GM19193 (cell line): Measurements from ENCODE around the gene AKAP6.

Source experiments
- POLR2A ChIP-seq: IDR thresholded peaks from 4 replicates; pipeline ENCODE4 v1.6.1; 2011; ENCODE audit not compliant: insufficient read depth, insufficient read length; ENCODE audit errors: extremely low read depth

Gene AKAP6

GRCh38 chr14:32537166-32537565 lies 208.1 kb downstream of the AKAP6 start:
- TF ChIP-seq POLR2A: no peak

DNA sequence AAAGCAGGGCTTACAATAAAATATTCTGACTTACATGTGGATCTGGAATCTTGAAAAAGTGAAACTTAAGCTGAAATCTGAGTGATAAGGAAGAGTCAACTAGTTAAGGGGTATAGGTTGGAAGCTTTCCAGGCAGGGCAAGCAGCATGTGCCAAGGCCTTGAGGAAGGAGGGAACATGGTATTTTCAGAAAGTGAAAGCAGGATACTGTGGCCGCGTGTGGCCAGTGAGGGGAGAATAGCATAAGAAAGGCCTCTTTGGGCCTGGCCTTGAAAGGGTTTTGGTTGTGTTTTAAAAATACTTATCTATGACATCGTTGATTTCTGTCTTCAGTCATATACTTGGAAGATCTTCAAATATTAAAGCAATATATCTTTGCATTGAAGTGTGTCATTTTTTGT lies 213.4 kb downstream of the AKAP6 start:
- no peak for TF ChIP-seq POLR2A

GRCh38 chr14:32545095-32545494 lies 216.0 kb downstream of the AKAP6 start:
- no peak for TF ChIP-seq POLR2A

DNA sequence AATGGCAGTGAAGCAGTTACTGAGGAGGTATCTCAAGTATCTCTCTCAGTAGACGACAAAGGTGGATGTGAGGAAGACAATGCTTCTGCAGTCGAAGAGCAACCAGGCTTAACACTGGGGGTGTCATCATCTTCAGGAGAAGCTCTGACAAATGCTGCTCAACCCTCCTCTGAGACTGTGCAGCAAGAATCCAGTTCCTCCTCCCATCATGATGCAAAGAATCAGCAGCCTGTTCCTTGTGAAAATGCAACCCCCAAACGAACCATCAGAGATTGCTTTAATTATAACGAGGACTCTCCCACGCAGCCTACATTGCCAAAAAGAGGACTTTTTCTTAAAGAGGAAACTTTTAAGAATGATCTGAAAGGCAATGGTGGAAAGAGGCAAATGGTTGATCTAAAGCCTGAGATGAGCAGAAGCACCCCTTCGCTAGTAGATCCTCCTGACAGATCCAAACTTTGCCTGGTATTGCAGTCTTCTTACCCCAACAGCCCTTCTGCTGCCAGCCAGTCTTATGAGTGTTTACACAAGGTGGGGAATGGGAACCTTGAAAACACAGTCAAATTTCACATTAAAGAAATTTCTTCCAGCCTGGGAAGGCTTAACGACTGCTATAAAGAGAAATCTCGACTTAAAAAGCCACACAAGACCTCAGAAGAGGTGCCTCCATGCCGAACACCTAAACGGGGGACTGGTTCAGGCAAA lies 216.6 kb downstream of the AKAP6 start:
- TF ChIP-seq POLR2A: no peak

- no peak for TF ChIP-seq POLR2A
These were observed 217.1 kb downstream of the AKAP6 start for GRCh38 chr14:32546246-32546645.

DNA sequence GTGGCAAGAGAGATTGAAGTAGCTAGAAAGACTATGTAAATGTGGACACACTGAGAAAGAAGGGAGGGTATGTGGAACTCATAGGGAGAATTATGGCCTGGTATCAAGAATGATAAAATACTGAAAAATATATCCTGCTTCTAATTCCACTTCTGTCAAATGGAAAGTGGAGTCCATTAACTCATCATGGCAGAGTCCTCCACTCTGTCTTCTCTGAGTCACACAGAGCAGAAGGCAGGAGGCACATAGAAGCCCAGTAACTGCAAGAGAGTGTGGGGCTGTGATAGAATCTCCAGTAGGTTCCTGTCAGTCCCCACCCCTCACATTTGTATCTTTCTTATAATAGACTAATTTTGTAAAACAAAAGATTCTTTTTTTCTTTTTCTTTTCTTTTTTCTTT lies 223.7 kb downstream of the AKAP6 start:
- no peak for TF ChIP-seq POLR2A

- TF ChIP-seq POLR2A: no peak
These were observed 229.9 kb downstream of the AKAP6 start for GRCh38 chr14:32559048-32559447.

GRCh38 chr14:32559590-32559989 lies 230.5 kb downstream of the AKAP6 start:
- no peak for TF ChIP-seq POLR2A

GRCh38 chr14:32560209-32560857 lies 231.2 kb downstream of the AKAP6 start:
- TF ChIP-seq POLR2A: no peak

GRCh38 chr14:32561520-32561919 lies 232.4 kb downstream of the AKAP6 start:
- TF ChIP-seq POLR2A: no peak

DNA sequence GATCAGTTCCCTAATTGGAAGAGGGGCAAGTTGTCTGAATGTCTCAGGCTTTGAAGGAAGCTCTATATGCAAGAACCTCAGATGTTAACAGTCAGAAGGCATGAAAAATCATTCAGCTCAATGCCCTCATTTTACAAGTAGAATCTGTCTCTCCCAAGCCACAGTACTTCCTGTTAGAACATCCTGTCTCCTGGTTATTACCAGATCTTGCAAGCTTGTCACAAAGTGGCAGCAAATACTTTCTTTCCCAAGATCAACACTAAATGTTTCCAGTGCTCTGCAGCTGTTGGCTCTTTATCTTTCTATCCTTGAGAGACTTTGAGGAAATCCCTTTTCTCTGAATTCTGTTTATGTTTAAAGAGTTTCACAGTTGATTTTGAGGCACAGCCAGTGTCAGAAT lies 235.5 kb downstream of the AKAP6 start:
- no peak for TF ChIP-seq POLR2A

DNA sequence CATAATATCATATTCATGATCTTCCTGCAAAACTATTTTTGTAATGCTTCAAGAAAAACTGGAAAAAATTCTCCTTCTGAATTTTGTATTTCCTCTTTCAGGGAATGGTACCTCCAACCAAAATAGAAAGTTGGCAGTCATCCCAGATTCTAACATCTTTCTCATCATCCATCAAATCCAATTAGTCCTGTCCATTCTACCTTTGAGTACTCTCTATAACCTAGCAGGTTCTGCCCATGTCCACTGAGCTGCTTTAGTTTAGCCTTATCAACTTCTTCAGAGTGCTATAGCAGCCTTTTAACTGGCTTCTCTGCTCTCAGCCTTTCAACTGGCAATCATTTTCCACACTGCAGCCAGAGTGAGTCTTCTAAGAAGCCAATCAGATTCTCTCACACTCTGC lies 236.2 kb downstream of the AKAP6 start:
- no peak for TF ChIP-seq POLR2A

DNA sequence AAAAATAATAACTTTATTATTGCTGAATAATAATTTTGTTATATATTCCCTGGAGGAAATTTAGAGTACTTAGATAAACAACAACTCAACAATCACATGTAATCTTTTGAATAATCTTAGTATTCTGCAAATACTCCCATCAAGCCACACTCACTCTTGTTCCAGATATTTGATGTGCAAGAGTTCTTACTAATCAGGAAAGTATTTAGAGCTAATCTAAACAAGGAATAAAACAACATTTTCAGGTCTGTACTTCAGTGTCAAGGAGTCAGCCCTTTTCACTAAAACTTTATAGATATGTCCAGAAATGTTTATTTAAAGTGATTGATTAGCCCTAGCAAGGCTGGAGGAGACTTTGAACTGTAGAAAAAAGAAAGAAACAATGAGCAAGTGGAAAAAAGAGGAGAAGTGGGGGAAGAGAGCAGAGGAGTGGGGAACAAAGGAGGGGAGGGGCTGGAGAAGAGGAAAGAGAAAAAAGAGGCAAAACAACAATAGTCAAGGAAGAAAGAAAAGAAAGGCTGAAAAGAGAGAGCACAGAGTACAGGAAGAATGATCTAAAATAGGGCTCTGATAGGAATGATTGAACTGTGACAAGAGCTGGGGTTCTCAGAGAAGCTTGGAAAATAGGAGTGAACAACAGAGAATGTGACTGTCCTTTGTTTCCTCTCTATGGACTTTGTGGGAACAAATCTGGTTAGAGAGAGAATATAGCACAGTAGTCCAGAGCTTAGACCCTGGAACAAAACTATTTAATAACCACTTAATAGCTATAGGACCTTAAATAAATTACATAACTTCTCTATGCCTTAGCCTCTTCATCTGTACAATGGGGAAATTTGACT lies 238.7 kb downstream of the AKAP6 start:
- TF ChIP-seq POLR2A: no peak

DNA sequence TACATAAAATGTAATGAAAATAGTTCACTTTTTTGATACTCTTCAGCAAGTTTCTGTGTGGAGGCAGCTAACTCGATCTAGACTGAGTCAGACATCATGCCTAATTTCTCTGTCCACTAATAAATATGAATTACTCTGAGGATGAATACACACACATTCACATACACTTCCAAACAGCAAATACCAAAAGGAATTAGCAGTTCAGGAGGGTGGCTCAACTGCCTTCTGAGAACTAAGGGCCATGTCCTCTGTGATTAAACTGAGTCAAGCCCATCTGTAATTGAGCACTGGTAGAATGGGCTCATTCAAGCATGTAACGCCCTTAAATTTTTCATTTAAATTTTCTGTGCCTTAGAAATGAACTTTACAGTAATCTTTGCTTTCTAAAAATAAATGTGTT lies 242.5 kb downstream of the AKAP6 start:
- TF ChIP-seq POLR2A: no peak

GRCh38 chr14:32571995-32572866 lies 243.1 kb downstream of the AKAP6 start:
- no peak for TF ChIP-seq POLR2A
